IMR-90 (cell line): ENCODE results near the gene PFKFB2. TPM values are rescaled to one million over a fixed set of nuclear protein-coding genes. Genes with fewer than 3 reads are reported as not detected.

ENCODE experiments used
- ATAC-seq: fragments of 200-7000 bp; cut with Tn5 transposase; 2 replicates; pipeline ENCODE4 v1.9.1; 2020; ENCODE audit warnings: low read depth, mild to moderate bottlenecking, moderate library complexity
- BruUV-seq: library from RNA; stranded (reverse); fragments of 400-500 nt; replicated peaks from 2 replicates; lab custom pipeline; 2021; lab: Mats Ljungman, UMichigan
- CTCF ChIA-PET: fragments of 300-600 bp; formaldehyde crosslinking; extraction: SDS; loops from one replicate; lab custom pipeline; 2021; ENCODE audit warnings: antibody characterized with exemption; lab: Yijun Ruan, JAX
- POLR2A ChIA-PET: fragments of 300-600 bp; sonication (Branson Sonifier 250); formaldehyde crosslinking; loops from one replicate; lab custom pipeline; 2022; ENCODE audit warnings: antibody characterized with exemption; ENCODE audit not compliant: unreplicated experiment; lab: Charles Lee
- DNase-seq: peaks from one replicate; pipeline ENCODE4 v3.0.0; 2013
- H2AFZ ChIP-seq: replicated peaks from 2 replicates; pipeline ENCODE3; 2013; ENCODE audit warnings: low read length, mild to moderate bottlenecking; ENCODE audit not compliant: poor library complexity
- H2AK5ac ChIP-seq: 2 replicates; pipeline ENCODE4 v1.6.1; 2013; ENCODE audit warnings: low read depth, low read length, inconsistent platforms
- H2AK9ac ChIP-seq: replicated peaks from 2 replicates; pipeline ENCODE3; 2013; ENCODE audit warnings: mild to moderate bottlenecking, low read depth, low read length, moderate library complexity; ENCODE audit not compliant: poor library complexity
- H2BK120ac ChIP-seq: 2 replicates; pipeline ENCODE4 v1.6.1; 2013; ENCODE audit warnings: low read depth, low read length, inconsistent platforms
- H2BK15ac ChIP-seq: 3 replicates; pipeline ENCODE4 v1.6.1; 2013; ENCODE audit warnings: low read depth, low read length, inconsistent platforms
- H2BK20ac ChIP-seq: 2 replicates; pipeline ENCODE4 v1.6.1; 2013; ENCODE audit warnings: low read depth, mild to moderate bottlenecking, inconsistent platforms, low read length, moderate library complexity
- H2BK5ac ChIP-seq: 2 replicates; pipeline ENCODE4 v1.6.1; 2013; ENCODE audit warnings: mild to moderate bottlenecking, low read depth, low read length, inconsistent platforms; ENCODE audit not compliant: poor library complexity, severe bottlenecking
- H3K14ac ChIP-seq: replicated peaks from 2 replicates; pipeline ENCODE4 v1.6.1; 2013; ENCODE audit warnings: low read depth, low read length, inconsistent platforms
- H3K18ac ChIP-seq: 2 replicates; pipeline ENCODE4 v1.6.1; 2013; ENCODE audit warnings: low read depth, low read length, control low read depth
- H3K23ac ChIP-seq: 2 replicates; pipeline ENCODE4 v1.6.1; 2013; ENCODE audit warnings: low read depth, low read length, inconsistent platforms
- H3K27ac ChIP-seq: 2 replicates; pipeline ENCODE4 v1.5.1; 2013; ENCODE audit warnings: mild to moderate bottlenecking, control low read depth, low read length; ENCODE audit not compliant: insufficient read depth
- H3K27me3 ChIP-seq: 2 replicates; pipeline ENCODE4 v1.6.1; 2013; ENCODE audit warnings: low read length; ENCODE audit not compliant: control insufficient read depth, insufficient read depth
- H3K36me3 ChIP-seq: 2 replicates; pipeline ENCODE4 v1.6.1; 2013; ENCODE audit warnings: low read length, mixed read lengths; ENCODE audit not compliant: control insufficient read depth, insufficient read depth
- H3K4ac ChIP-seq: 2 replicates; pipeline ENCODE4 v1.6.1; 2013; ENCODE audit warnings: low read depth, low read length, inconsistent platforms
- H3K4me1 ChIP-seq: 2 replicates; pipeline ENCODE4 v1.6.1; 2013; ENCODE audit warnings: low read length, mixed read lengths; ENCODE audit not compliant: control insufficient read depth, insufficient read depth
- H3K4me2 ChIP-seq: 2 replicates; pipeline ENCODE4 v1.6.1; 2013; ENCODE audit warnings: low read depth, mild to moderate bottlenecking, control low read depth, low read length, moderate library complexity
- H3K4me3 ChIP-seq: 2 replicates; pipeline ENCODE4 v1.5.1; 2013; ENCODE audit warnings: low read depth, mild to moderate bottlenecking, control low read depth, low read length, moderate library complexity; ENCODE audit not compliant: insufficient read depth
- H3K56ac ChIP-seq: 2 replicates; pipeline ENCODE4 v1.6.1; 2013; ENCODE audit warnings: low read length, inconsistent platforms; ENCODE audit not compliant: insufficient read depth; ENCODE audit errors: extremely low read depth
- H3K79me1 ChIP-seq, 2 experiments: 2 replicates each; pipeline ENCODE4 v1.6.1; 2013; ENCODE audit warnings: low read length in 2 of 2, inconsistent platforms in 1 of 2, low read depth in 1 of 2
- H3K9ac ChIP-seq: 2 replicates; pipeline ENCODE4 v1.6.1; 2013; ENCODE audit warnings: low read depth, low read length, control low read depth
- H3K9me1 ChIP-seq: 2 replicates; pipeline ENCODE4 v1.6.1; 2013; ENCODE audit warnings: low read length, inconsistent platforms; ENCODE audit not compliant: insufficient read depth
- H3K9me3 ChIP-seq: 2 replicates; pipeline ENCODE4 v1.6.1; 2013; ENCODE audit warnings: low read length; ENCODE audit not compliant: control insufficient read depth, insufficient read depth
- H4K20me1 ChIP-seq: 2 replicates; pipeline ENCODE4 v1.6.1; 2013; ENCODE audit warnings: low read length, inconsistent platforms; ENCODE audit not compliant: insufficient read depth
- H4K5ac ChIP-seq: 2 replicates; pipeline ENCODE4 v1.6.1; 2013; ENCODE audit warnings: mild to moderate bottlenecking, low read depth, low read length, control low read depth
- H4K8ac ChIP-seq, 2 experiments: 2 replicates each; pipeline ENCODE4 v1.6.1; 2013; ENCODE audit warnings: low read depth in 2 of 2, low read length in 2 of 2, control low read depth in 1 of 2, inconsistent platforms in 1 of 2
- H4K91ac ChIP-seq: 2 replicates; pipeline ENCODE4 v1.6.1; 2013; ENCODE audit warnings: low read depth, low read length, inconsistent platforms; ENCODE audit not compliant: insufficient read depth
- RAD21 ChIP-seq: IDR thresholded peaks from 2 replicates; pipeline ENCODE4 v1.6.1; 2012; ENCODE audit warnings: low read length, improper control_type of control experiment
- WGBS, 2 experiments: methylation state at CpG; one replicate each; pipeline versions ENCODE4 v1.1.5 to v1.1.7; 2013; ENCODE audit warnings: missing lambda C conversion rate in 2 of 2; ENCODE audit not compliant: insufficient read length in 1 of 2; ENCODE audit errors: extremely low coverage in 2 of 2; 5-methylcytosine and 5-hydroxymethylcytosine counted together
- dilution Hi-C: fragments of 300-500 bp; cut with HindIII; formaldehyde crosslinking; loops from one replicate; pipeline ENCODE4 v1.14.3; 2018; ENCODE audit warnings: low sequenced_read_pairs; ENCODE audit not compliant: unreplicated experiment
- in situ Hi-C: fragments of 300-500 bp; cut with MboI; formaldehyde crosslinking; loops from 3 replicates; pipeline ENCODE4 v1.14.3; 2019; ENCODE audit warnings: low sequenced_read_pairs, inconsistent platforms, mixed read lengths
- intact Hi-C: fragments of 100-400 bp; cut with micrococcal nuclease; formaldehyde crosslinking; loops from 2 replicates; pipeline ENCODE4 v1.10.0; 2022
- polyA plus RNA-seq, 3 experiments: library from polyadenylated mRNA; depleted of rRNA; stranded (reverse); fragments of >200 nt; gene quantifications; 2 replicates each; pipeline ENCODE4 v1.2.3, GENCODE V29; 2012; ENCODE audit warnings: low replicate concordance in 1 of 3
- total RNA-seq: library from RNA; depleted of rRNA; stranded (reverse); fragments of >200 nt; gene quantifications from 2 replicates; pipeline ENCODE4 v1.2.3, GENCODE V29; 2012

PFKFB2 gene
- total and polyA plus RNA-seq, 2 of the 4 experiments (the other 2 are of a cell fraction), result 0.62 to 1.3 TPM

GRCh38 chr1:207101720-207102119 is 48.6 kb downstream of the PFKFB2 start:
- Histone ChIP-seq H3K4me3 (no peak overlapping the region), H2BK120ac (no peak overlapping the region), H3K23ac (no peak overlapping the region), H2AK5ac (no peak overlapping the region), H4K8ac (no peak overlapping the region), H3K14ac (no peak overlapping the region), H4K5ac (no peak overlapping the region), H3K18ac (no peak overlapping the region), H3K27me3 (0 out of 2 replicates have a peak, but pooled peaks cover 1% of the 10 kb centered on the region), H2BK5ac (no peak overlapping the region), H3K27ac (no peak overlapping the region), H2BK15ac (no peak overlapping the region), H3K79me1 (no peaks in the 10 kb centered on the region), H3K9me1 (no peaks in the 10 kb centered on the region), H3K4ac (no peak overlapping the region), H3K56ac (no peak overlapping the region), H3K4me2 (no peak overlapping the region), H2AK9ac (no peak overlapping the region), H3K4me1 (no peaks in the 10 kb centered on the region), H4K20me1 (no peaks in the 10 kb centered on the region), H3K9ac (no peak overlapping the region), H4K91ac (no peak overlapping the region), H3K36me3 (no peaks in the 10 kb centered on the region), H2AFZ (no peak overlapping the region), H3K9me3 (no peaks in the 10 kb centered on the region), H2BK20ac (no peak overlapping the region)
- in situ Hi-C loops, result no loop called here
- BruUV-seq, result no TSS peak
- CTCF ChIA-PET, result no interaction called here
- DNase-seq (no peak), ATAC-seq (no peak)
- intact Hi-C loops, result no loop called here
- no peak for TF ChIP-seq RAD21
- POLR2A ChIA-PET, result no interaction called here
- dilution Hi-C loops, result no loop called here
- WGBS, 2 experiments, result no CpG with 5 or more reads among the region's 1 CpG
